Fibroblast of mammary gland (primary cell): ENCODE measurements around the gene RND3.

Source experiments
- DNase-seq: peaks from one replicate; pipeline ENCODE4 v3.0.0-alpha.2; 2010; ENCODE audit warnings: low read depth
- H3K4me3 ChIP-seq: 2 replicates; pipeline ENCODE4 v1.5.1; 2011; ENCODE audit warnings: low read depth, mild to moderate bottlenecking, low read length, moderate library complexity; ENCODE audit not compliant: control insufficient read depth
- TF ChIP-seq, protein P1 (sequence below): conservative IDR thresholded peaks from 2 replicates; pipeline ENCODE4 v1.5.1; 2011; ENCODE audit warnings: low read depth, low read length, inconsistent platforms; ENCODE audit not compliant: control insufficient read depth, insufficient read depth

RND3 gene

DNA sequence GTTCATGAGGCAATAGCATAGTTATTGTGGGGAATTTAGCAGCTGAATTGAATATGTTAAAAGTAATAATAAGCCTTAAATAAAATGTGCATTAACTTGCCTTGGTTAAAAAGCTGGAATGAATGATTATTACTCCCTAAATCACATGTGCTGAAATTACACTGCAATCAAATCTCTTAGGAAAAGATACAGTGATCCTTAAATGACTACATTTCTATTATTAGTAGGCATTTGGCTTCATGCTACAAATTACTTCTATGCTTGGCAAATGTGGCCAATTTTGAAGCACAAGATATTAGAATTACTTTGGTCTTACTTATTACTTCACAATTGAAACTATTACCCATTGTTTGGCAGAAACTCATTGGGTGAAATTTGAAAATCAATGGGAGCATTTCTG, 5.4 kb downstream of the RND3 start:
- TF ChIP-seq, protein P1, sequence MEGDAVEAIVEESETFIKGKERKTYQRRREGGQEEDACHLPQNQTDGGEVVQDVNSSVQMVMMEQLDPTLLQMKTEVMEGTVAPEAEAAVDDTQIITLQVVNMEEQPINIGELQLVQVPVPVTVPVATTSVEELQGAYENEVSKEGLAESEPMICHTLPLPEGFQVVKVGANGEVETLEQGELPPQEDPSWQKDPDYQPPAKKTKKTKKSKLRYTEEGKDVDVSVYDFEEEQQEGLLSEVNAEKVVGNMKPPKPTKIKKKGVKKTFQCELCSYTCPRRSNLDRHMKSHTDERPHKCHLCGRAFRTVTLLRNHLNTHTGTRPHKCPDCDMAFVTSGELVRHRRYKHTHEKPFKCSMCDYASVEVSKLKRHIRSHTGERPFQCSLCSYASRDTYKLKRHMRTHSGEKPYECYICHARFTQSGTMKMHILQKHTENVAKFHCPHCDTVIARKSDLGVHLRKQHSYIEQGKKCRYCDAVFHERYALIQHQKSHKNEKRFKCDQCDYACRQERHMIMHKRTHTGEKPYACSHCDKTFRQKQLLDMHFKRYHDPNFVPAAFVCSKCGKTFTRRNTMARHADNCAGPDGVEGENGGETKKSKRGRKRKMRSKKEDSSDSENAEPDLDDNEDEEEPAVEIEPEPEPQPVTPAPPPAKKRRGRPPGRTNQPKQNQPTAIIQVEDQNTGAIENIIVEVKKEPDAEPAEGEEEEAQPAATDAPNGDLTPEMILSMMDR: no peak
- DNase-seq: no peak
- H3K4me3 ChIP-seq: no peak overlapping the region

DNA sequence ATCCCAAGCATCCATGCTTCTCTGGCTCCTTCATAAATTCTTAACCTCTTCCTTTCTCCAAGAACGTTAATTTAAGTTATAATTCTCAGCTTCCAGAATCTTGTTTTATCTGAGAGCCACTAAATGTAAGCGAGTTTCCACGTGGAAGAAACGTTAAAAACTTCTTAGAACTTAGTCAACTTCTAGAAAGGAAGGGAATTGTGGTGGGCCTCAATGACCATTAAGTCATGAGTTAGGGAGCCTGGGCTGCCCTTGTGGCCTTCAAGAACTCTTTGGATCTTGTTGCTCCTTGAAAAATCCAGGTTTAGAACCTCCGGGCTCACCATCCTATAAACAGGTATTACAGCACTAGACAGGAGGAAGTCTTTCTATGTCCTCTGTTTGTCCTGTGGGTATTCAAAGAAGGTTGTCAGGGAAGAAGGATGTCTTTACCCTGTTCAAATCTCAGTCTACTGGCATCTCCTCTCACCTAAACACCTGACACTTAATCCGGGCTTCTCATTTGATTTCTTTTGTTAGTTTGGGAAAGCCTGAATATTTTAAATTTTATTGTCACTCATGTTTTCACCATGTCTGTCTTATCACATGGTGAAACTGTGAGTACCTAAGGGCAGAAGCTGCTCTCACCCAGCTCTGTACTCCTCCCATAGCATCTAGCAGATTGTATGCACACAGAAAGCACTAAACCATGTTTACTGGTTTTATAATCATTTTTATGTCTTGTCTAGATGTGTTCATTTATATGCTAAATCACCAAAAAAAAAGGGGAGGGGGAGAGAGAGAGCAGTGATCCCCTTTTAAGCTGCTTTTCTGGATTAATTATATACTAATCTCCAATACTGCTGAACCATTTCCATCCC, 6.3 kb downstream of the RND3 start:
- TF ChIP-seq, protein P1: no peak
- no peak overlapping the region for H3K4me3 ChIP-seq
- no peak for DNase-seq

- TF ChIP-seq, protein P1: no peak
- H3K4me3 ChIP-seq: no peak overlapping the region
Measured at GRCh38 chr2:150480241-150480640, 7.2 kb downstream of the RND3 start.

DNA sequence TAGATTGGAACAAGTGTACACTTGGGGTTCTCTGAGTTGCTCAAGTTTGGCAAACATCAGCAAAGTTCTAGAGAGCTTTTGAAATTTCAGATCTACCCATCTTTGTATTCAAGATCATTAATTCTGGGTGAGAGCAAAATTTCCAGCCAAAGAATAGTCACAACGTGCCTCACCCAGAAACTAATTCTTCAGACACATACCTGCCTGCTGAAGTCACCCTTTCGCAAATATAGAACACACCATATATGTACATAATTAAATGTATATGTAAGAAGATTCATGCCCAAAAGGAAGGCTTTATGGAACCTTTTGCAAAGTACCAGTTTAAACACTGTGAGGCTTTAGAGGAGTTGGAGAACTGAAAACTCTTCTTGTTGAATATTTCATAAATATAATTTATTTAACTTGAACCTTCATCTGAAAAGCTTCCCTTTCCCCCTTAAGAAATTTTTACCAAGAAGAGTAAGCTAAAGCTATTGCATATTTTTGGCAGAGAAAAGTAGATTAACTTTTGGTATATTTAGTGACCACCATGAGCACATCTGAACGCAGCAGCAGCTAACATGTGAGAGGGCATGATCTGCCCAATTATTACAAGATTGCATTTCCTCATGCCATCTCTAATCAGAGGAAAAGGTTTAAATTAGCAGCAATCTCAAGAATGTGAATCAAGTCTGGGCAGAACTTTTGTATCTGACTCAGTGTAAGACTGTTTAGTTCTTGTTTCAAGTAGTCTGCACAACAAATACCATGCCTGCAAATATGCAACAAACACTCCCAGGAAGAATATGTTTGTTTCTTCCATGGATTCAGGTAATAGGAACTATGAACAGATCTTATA, 8.2 kb downstream of the RND3 start:
- DNase-seq: no peak
- no peak overlapping the region for H3K4me3 ChIP-seq
- TF ChIP-seq, protein P1: no peak

More at GRCh38 chr2:150480241-150480640, 7.2 kb downstream of the RND3 start:
- peak; percentile 87 for DNase-seq

GRCh38 chr2:150478200-150478974, 9.1 kb downstream of the RND3 start:
- H3K4me3 ChIP-seq: no peak overlapping the region
- TF ChIP-seq, protein P1: no peak
- DNase-seq: no peak

GRCh38 chr2:150477347-150477746, 10.1 kb downstream of the RND3 start:
- no peak overlapping the region for H3K4me3 ChIP-seq
- DNase-seq: no peak
- TF ChIP-seq, protein P1: no peak
